ENCODE data around the gene CYP4F8. TPM values are rescaled to one million over a fixed set of nuclear protein-coding genes. Genes with fewer than 3 reads are reported as not detected.
"Not testable (repeated sequence)": the region's sequence is repeated elsewhere in the genome, so short reads cannot be mapped to it uniquely, and the experiment has no call there.

CYP4F8 gene
- polyA plus RNA-seq, 3 donors, result 0.03 TPM; not detected in 2

DNA sequence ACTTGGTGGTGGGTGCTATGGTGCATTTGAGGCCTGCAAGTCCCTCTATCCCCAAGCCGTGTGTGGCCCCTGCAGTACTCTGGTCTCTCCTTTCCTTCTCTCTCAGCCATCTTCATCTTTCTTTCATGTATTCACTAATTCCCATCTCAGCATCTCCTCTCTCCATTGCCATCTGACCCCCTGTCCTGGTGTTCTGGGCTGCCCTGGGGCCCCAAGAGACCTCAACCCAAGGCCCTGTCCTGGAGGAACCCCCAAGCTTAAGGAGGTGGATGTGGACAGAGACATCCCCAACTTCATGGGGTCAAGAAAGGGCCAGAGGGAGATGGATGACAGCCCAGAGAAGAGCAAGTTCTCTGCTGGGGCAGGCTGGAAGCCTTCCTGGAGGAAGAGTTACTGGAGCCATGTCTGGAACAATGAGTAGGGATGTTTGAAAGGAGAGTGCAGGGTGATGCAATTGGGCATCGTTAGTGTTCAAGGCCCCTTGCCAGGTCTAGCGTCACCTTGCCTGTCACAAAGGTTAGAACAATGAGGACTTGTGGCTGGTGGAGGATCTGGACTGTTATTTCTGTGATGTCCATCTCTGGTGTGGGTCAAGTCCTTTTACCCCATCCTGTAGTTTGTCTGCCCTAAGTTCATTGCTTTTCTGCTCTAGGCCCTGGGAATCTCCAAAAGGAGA, 29.2 kb downstream of the CYP4F8 start:
- no peak for DNase-seq

GRCh38 chr19:15644816-15645215, 29.8 kb downstream of the CYP4F8 start:
- no peak for DNase-seq

DNA sequence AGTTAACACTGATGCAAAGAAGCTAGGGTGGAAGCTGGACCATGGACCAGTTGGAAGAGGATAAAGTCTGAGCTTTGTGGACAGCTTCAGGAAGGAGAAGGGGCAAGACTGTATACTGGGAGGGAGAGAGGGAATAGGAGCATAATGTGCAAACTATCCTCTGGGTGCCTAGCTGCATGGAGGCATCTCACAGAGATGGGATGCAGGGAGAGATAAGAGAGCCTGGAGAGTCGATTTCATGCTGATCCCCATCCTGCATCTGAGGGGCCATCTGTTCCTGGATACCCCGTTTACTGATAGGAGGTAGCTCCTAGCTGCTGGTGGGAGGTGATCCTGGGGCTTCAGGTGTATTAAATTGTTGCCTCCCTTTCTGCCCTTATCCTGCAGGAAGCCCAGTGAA, 34.5 kb downstream of the CYP4F8 start:
- DNase-seq, result no peak

DNA sequence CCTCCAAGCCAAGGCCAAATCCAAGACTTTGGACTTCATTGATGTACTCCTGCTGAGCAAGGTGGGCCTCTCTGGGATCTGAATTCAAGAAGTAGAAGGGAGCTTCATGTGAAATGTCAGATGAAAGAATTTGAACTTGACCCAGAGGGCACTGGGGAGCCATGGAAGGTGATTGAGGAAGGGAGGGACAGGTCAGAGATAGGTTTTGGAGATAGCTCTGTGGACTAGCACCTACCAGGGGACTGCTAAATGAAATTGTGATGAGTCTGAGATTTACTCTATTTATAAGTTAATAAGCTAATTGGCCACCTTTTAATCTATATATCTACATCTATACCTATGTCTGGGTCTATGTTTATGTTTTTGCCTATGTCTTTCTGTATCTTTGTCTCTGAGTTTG, 35.1 kb downstream of the CYP4F8 start:
- DNase-seq, result not testable (repeated sequence)

- DNase-seq, result no peak
Observed at GRCh38 chr19:15651791-15652190, 36.8 kb downstream of the CYP4F8 start.

DNA sequence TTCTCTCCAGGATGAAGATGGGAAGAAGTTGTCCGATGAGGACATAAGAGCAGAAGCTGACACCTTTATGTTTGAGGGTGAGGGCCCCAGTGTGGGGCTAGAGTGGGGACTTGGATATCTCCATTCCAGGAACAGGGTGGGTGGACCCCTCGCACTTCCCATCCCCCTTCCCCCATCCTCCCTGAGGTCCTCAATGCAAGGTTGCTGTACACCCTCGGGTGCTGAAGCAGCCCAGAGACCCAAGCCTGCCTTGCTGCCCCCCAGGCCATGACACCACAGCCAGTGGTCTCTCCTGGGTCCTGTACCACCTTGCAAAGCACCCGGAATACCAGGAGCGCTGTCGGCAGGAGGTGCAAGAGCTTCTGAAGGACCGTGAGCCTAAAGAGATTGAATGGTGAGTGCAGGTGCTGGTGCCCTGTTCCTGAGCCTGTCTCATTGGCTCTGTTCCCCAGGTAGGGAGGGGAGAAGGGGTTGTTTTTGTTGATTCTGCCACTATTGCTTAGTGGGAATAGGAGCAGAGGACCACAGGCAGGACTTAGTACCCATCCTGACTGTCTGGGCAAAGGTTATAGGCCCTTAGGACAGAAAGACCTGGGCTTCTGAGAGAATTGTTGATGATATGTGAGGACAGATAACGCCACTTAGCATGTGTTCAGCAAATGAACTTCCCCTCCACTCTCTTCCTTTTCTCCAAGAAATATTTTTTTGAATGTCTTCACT, 37.7 kb downstream of the CYP4F8 start:
- no peak for DNase-seq

- DNase-seq, result no peak
Observed at GRCh38 chr19:15656467-15656866, 41.4 kb downstream of the CYP4F8 start.

GRCh38 chr19:15663247-15663646, 48.2 kb downstream of the CYP4F8 start:
- no peak for DNase-seq

DNA sequence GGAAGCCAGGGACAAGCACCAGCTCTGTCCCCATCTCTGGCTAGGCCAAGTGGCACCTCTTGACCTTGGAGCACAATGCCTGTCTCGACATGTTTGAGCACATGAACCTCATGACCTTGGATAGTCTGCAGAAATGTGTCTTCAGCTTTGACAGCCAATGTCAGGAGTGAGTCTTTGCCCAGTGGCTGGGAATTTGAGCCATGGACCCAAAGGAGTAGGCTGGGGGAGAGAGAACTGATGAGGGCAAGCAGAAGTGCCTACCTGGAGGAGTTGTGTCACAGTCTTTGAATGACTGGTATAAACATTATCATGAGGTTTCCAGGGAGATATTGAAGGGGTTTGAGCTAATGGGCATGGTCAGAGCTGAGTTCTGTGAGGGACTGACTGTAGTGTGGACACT, 51.2 kb downstream of the CYP4F8 start:
- DNase-seq, result no peak

- no peak for DNase-seq
Observed at GRCh38 chr19:15666883-15667282, 51.9 kb downstream of the CYP4F8 start.

- no peak for DNase-seq
Observed at GRCh38 chr19:15669440-15669839, 54.4 kb downstream of the CYP4F8 start.

- DNase-seq, result no peak
Observed at GRCh38 chr19:15669891-15670290, 54.9 kb downstream of the CYP4F8 start.

- DNase-seq, result no peak
Observed at GRCh38 chr19:15671237-15671821, 56.3 kb downstream of the CYP4F8 start.

- DNase-seq, result no peak
Observed at GRCh38 chr19:15671891-15672579, 57.0 kb downstream of the CYP4F8 start.

- no peak for DNase-seq
Observed at GRCh38 chr19:15672580-15673175, 57.7 kb downstream of the CYP4F8 start, which contains the start of gene CYP4F12. Gene CYP4F12 (plus strand): TSS chr19:15673087. CDS start chr19:15673530, 443 bp downstream.

DNA sequence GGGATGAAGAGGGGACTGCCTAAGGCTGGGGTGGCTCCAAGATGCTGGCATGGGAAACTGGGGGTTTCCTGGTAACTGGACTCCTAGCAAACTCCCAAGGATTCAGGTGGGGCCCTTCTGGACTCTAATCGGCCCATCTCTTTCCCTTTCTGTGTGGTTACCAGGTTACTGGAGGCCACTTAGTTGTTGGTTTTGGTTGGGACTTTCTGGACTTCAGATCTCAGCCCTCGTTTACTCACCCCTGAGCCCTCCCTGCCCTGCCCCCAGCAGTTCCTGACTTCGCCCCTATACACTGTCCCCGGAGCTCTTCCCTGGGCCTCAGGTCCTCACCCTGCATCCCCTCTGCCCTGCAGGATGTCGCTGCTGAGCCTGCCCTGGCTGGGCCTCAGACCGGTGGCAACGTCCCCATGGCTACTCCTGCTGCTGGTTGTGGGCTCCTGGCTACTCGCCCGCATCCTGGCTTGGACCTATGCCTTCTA, 58.2 kb downstream of the CYP4F8 start:
- DNase-seq, result no peak

GRCh38 chr19:15675560-15675959, 60.5 kb downstream of the CYP4F8 start:
- no peak for DNase-seq

GRCh38 chr19:15679089-15679488, 64.1 kb downstream of the CYP4F8 start:
- DNase-seq, result no peak

- not testable (repeated sequence) for DNase-seq
Observed at GRCh38 chr19:15679865-15680264, 64.8 kb downstream of the CYP4F8 start.
